Left colon (tissue), 2 donors: Measurements from ENCODE around the gene SNPH. TPM values are rescaled to one million over a fixed set of nuclear protein-coding genes. Genes with fewer than 3 reads are reported as not detected.

Experiments
- ATAC-seq: fragments of 200-7000 bp; cut with Tn5 transposase; one replicate; pipeline ENCODE4 v1.9.1; 2020; ENCODE audit warnings: mild to moderate bottlenecking, moderate library complexity
- DNase-seq, 2 donors: peaks; one replicate each; pipeline ENCODE4 v3.0.0-alpha.2; 2020
- intact Hi-C, 2 donors: fragments of 100-400 bp; cut with DNase I in 1 of 2; cut with micrococcal nuclease in 1 of 2; formaldehyde crosslinking; loops; one replicate each; pipeline versions ENCODE4 v1.11.2 to v1.14.0; 2022; cut with DNase I, micrococcal nuclease
- total RNA-seq, 2 donors: library from RNA; stranded (reverse); fragmentation: NEBNext Ultra II Directional; extraction: Animal tissue kit (Norgen Biotek cat#: 25700); gene quantifications; one replicate each; pipeline ENCODE4 v1.2.1, GENCODE V29; 2021
- donor health status: DM: no; HTN: no; CAD: no.
- donor health status: DM: yes; HTN: yes; CAD: no.

Gene SNPH
- total RNA-seq, 2 donors from 2014 or later, result 1.4 to 2.4 TPM

- intact Hi-C loops, result loop anchor here in 1 of 2 donors (5.0 kb wide), 1 partner anchor 64 kb away; the partner anchor contains the start of gene FKBP1A
- peak; percentile 48 for ATAC-seq
- peak; percentile 33 to 60 for DNase-seq
Measured at GRCh38 chr20:1327827-1328679, 62.0 kb downstream of the SNPH start.

GRCh38 chr20:1328680-1329330 is 62.7 kb downstream of the SNPH start, which contains the start of gene SDCBP2:
SDCBP2 (minus strand) TSS chr20:1329139; CDS start chr20:1320416, 8,723 bp downstream.
- intact Hi-C loops, result loop anchor here in 1 of 2 donors (5.0 kb wide), 1 partner anchor 63 kb away; the partner anchor contains the start of gene FKBP1A
- DNase-seq, result peak; percentile 87 to 94
- peak; percentile 74 for ATAC-seq

- intact Hi-C loops, result no loop called here
- ATAC-seq (peak; percentile 70), DNase-seq (peak; percentile 77 to 91)
Measured at GRCh38 chr20:1330075-1330830, 64.2 kb downstream of the SNPH start.

- intact Hi-C loops, result no loop called here
- ATAC-seq (no peak), DNase-seq (no peak)
Measured at GRCh38 chr20:1331101-1331500, 65.0 kb downstream of the SNPH start.

- DNase-seq, result no peak
- ATAC-seq, result no peak
- intact Hi-C loops, result no loop called here
Measured at GRCh38 chr20:1331801-1332453, 65.8 kb downstream of the SNPH start.

- intact Hi-C loops, result no loop called here
- DNase-seq, result no peak
- no peak for ATAC-seq
Measured at GRCh38 chr20:1332749-1333300, 66.7 kb downstream of the SNPH start.

- intact Hi-C loops, result no loop called here
- no peak for DNase-seq
- no peak for ATAC-seq
Measured at GRCh38 chr20:1333462-1334369, 67.6 kb downstream of the SNPH start.

- intact Hi-C loops, result no loop called here
- DNase-seq (no peak), ATAC-seq (no peak)
Measured at GRCh38 chr20:1334370-1334731, 68.3 kb downstream of the SNPH start.

GRCh38 chr20:1334761-1335160 is 68.7 kb downstream of the SNPH start:
- intact Hi-C loops, result no loop called here
- DNase-seq (no peak), ATAC-seq (no peak)

GRCh38 chr20:1335961-1336698 is 70.0 kb downstream of the SNPH start:
- ATAC-seq, result no peak
- no peak for DNase-seq
- intact Hi-C loops, result no loop called here

- intact Hi-C loops, result no loop called here
- ATAC-seq (peak; percentile 81), DNase-seq (peak; percentile 59 to 65)
Measured at GRCh38 chr20:1336699-1337367, 70.7 kb downstream of the SNPH start.

GRCh38 chr20:1337441-1337840 is 71.3 kb downstream of the SNPH start:
- ATAC-seq, result no peak
- DNase-seq, result no peak
- intact Hi-C loops, result no loop called here

- DNase-seq (no peak), ATAC-seq (no peak)
- intact Hi-C loops, result no loop called here
Measured at GRCh38 chr20:1338096-1338495, 72.0 kb downstream of the SNPH start.

- ATAC-seq, result no peak
- intact Hi-C loops, result no loop called here
- DNase-seq, result no peak
Measured at GRCh38 chr20:1338801-1339200, 72.7 kb downstream of the SNPH start.

- ATAC-seq, result peak; percentile 14
Measured at GRCh38 chr20:1341561-1342265, 75.6 kb downstream of the SNPH start.

More at GRCh38 chr20:1341561-1342265, 75.6 kb downstream of the SNPH start:
- intact Hi-C loops, result no loop called here
- DNase-seq, result no peak
